GM12872 (cell line): Measurements from ENCODE around the gene ARL2BP.

Experiments
- CTCF ChIP-seq: IDR thresholded peaks from 3 replicates; pipeline ENCODE4 v1.5.1; 2011; ENCODE audit warnings: low read depth, mild to moderate bottlenecking, low read length, moderate library complexity; ENCODE audit not compliant: insufficient read depth

Gene ARL2BP

DNA sequence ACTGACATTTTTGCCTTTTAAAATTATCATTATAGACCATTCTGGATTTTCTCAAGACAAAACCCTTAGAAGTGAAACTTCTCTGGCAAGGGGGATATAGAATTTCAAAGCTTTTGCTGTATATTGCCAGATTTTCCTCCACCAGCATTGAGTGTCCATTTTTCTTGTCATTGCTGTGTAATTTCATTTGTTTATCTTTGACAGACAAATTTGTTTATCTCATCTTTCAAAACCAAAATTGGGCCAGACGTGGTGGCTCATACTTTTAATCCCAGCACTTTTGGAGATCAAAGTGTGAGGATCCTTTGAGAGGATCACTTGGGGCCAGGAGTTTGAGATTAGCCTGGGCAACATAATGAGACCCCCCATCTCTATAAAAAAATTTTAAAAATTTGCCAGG, 16.0 kb upstream of the ARL2BP start:
- no peak for TF ChIP-seq CTCF

GRCh38 chr16:57231821-57232350, 13.2 kb upstream of the ARL2BP start:
- no peak for TF ChIP-seq CTCF

DNA sequence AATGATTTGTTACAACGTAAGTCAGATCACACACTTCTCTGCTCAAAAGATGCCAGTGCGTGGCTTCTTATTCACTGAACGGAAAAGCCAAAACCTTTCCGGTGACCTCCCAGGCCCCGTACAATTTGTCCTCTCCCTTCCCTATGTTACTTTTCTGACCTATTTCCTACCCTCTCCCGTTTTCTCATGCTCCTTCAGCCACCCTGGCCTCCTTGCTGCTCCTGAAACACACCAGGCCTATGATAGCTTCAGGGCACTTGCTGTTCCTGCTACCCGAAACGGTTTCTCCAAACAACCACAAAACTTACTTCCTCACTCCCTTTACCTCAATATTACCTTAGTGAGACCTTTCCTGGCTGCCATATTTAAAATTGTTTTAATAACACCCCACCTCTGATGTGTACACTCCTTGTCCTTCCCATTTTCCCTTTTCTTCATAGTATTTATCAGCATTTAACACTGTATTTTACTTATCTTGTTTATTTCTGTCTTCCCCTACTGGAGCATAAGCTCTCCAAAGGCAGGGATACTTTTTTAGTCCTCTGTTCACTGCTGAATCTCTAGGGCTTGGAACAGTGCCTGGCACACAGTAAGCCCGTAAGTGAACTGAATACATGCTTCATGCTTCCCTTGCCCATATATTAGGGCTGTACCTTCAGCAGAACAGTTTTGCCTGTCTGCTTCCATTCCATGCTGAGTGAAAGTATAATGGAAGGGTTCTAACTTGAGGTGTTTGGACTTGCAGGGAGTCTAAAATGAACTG, 10.9 kb upstream of the ARL2BP start:
- no peak for TF ChIP-seq CTCF

GRCh38 chr16:57234707-57235092, 10.4 kb upstream of the ARL2BP start:
- TF ChIP-seq CTCF: no peak

- TF ChIP-seq CTCF: no peak
Measured at GRCh38 chr16:57235128-57236021, 9.7 kb upstream of the ARL2BP start.

- no peak for TF ChIP-seq CTCF
Measured at GRCh38 chr16:57236022-57236350, 9.1 kb upstream of the ARL2BP start.

GRCh38 chr16:57238682-57239081, 6.4 kb upstream of the ARL2BP start:
- no peak for TF ChIP-seq CTCF
